ENCODE results near the gene PARD3. TPM values are rescaled to one million over a fixed set of nuclear protein-coding genes. Genes with fewer than 3 reads are reported as not detected.

The PARD3 gene
- total RNA-seq, 1 donor from 2014 or later: 34.1 TPM

DNA sequence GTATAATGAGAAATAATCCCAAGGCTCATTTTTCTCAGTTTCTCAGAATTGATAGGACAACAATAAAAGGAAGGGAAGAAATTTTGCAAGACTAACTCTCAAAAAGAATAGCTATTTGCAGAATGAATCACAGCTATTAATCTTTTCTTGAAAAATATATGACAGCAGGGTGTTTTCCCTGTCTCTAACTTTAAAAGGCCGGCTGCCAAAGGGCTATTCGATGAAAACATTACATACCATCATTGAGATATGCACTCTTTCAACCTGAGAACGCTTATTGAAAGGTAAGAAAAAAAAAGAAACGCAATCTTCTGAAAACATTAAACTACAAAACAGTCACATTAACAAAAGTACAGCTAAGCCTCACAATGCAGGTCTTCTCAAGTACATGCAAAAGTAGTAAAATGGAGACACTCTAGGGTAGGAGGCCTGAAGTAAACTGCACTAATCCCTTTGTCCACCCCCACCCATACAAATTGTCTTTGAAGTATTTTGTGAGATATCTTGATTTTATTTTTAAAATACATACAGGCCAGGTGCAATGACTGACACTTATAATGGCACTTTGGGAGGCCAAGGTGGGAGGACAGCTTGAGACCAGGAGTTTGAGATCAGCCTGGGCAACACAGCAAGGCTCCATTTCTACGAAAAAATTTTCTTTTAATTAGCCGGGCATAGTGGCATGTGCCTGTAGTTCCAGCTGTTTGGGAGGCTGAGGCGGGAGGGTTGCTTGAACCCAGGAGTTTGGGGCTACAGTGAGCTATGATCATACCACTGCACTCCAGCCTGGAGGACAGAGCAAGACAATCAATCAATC is 83.0 kb downstream of the PARD3 start:
- TF ChIP-seq, protein P1, sequence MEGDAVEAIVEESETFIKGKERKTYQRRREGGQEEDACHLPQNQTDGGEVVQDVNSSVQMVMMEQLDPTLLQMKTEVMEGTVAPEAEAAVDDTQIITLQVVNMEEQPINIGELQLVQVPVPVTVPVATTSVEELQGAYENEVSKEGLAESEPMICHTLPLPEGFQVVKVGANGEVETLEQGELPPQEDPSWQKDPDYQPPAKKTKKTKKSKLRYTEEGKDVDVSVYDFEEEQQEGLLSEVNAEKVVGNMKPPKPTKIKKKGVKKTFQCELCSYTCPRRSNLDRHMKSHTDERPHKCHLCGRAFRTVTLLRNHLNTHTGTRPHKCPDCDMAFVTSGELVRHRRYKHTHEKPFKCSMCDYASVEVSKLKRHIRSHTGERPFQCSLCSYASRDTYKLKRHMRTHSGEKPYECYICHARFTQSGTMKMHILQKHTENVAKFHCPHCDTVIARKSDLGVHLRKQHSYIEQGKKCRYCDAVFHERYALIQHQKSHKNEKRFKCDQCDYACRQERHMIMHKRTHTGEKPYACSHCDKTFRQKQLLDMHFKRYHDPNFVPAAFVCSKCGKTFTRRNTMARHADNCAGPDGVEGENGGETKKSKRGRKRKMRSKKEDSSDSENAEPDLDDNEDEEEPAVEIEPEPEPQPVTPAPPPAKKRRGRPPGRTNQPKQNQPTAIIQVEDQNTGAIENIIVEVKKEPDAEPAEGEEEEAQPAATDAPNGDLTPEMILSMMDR (IDR thresholded peaks at IDR 0.05): no peak
- no peaks in the 10 kb centered on the region for H3K36me3 ChIP-seq
- peaks cover 28% of the 10 kb centered on the region for H3K4me1 ChIP-seq
- no peak overlapping the region for H3K27ac ChIP-seq
- no peak overlapping the region for H3K4me3 ChIP-seq
- no peak for ATAC-seq
- H3K9me3 ChIP-seq: no peaks in the 10 kb centered on the region
- H3K27me3 ChIP-seq (ENCODE audit: low read depth): no peaks in the 10 kb centered on the region
- intact Hi-C loops (cut with DNase I): no loop called here
- DNase-seq: no peak

DNA sequence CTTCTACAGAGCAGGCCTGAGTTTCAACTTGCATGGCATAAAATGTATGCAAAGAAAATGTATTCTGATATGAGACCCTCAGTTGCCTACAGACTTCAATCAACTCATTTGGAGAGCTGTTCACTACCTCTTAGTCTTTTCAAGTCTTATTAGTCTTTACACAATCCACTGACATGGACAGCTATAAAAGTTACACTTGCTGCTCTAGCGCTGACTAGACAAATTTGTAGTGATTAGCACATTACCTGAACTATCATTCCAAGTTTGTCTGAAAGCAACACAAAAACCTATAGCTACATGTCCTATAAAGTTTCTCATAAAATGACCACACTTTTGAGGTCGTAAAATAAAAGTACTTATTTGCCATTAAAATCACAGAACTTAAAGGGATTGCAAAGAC is 83.9 kb downstream of the PARD3 start:
- intact Hi-C loops (cut with DNase I): no loop called here
- H3K27ac ChIP-seq: no peak overlapping the region
- H3K27me3 ChIP-seq (ENCODE audit: low read depth): no peaks in the 10 kb centered on the region
- no peak for DNase-seq
- ATAC-seq: no peak
- H3K4me3 ChIP-seq: no peak overlapping the region
- H3K4me1 ChIP-seq: peaks cover 37% of the 10 kb centered on the region
- TF ChIP-seq, protein P1 (IDR thresholded peaks at IDR 0.05): no peak
- H3K36me3 ChIP-seq: no peaks in the 10 kb centered on the region
- H3K9me3 ChIP-seq: no peaks in the 10 kb centered on the region

DNA sequence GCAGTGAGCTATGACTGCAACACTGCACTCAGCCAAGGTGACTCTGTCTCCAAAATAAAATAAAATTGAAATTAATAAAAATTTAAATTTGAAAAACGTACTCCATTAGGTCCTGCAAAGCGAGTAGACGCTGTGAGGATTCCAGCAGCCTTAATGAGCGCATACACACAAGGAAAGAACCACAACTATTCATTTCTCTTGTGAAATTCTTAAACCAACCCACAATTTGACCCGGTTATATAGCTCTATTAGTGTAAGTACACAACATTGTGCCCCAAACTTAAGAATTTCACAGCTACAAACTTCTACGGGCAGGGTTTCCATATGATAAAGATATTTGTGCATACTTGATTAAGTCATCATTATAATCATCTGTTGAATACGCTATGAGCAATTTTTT is 84.4 kb downstream of the PARD3 start:
- TF ChIP-seq, protein P1 (IDR thresholded peaks at IDR 0.05): no peak
- Histone ChIP-seq H3K4me1 (peaks cover 41% of the 10 kb centered on the region), H3K36me3 (no peaks in the 10 kb centered on the region), H3K27ac (no peak overlapping the region), H3K27me3 (ENCODE audit: low read depth) (no peaks in the 10 kb centered on the region), H3K4me3 (no peak overlapping the region), H3K9me3 (no peaks in the 10 kb centered on the region)
- ATAC-seq: no peak
- intact Hi-C loops (cut with DNase I): no loop called here
- DNase-seq: no peak

DNA sequence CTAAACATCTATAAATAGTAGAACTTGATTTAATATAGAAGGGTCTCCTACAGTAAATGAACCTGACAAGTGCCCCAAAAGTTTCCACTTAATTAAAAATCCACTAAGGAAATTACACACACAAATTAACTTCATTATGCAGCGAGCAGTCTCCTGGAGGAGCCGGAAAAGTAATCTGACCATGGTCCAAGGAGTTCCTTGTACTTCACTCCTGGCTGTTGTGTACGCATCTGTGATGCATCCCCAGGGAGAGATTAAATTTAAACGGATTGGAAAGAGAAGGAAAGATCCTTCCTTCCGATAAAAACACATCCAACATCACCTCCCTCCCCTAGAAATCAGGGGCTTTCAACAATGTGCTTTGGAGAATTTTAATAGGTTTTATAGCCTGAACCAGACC is 85.5 kb downstream of the PARD3 start:
- intact Hi-C loops (cut with DNase I): no loop called here
- H3K27ac ChIP-seq: no peak overlapping the region
- no peaks in the 10 kb centered on the region for H3K36me3 ChIP-seq
- H3K9me3 ChIP-seq: no peaks in the 10 kb centered on the region
- H3K27me3 ChIP-seq (ENCODE audit: low read depth): no peaks in the 10 kb centered on the region
- TF ChIP-seq, protein P1 (IDR thresholded peaks at IDR 0.05): no peak
- peaks cover 42% of the 10 kb centered on the region for H3K4me1 ChIP-seq
- DNase-seq: no peak
- H3K4me3 ChIP-seq: no peak overlapping the region
- ATAC-seq: no peak

DNA sequence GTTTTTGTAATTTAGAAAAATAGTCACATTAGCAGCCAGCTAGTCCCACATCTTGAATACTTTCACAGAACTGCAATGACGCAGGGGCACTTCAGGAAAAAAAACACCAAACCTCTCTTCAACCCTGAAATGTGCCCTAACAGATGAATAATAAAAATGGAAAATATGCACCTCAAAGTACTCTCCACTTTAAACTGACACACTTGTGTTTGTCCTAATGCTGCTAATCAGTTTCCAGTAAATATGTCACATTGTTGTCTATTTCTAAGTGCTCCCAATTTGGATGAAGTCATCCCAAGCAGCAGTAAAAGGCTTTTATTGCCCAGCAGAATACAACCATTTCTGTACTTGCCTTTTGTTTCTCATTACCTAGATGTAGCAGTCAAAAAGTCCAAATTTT is 86.7 kb downstream of the PARD3 start:
- DNase-seq: no peak
- peak in 1 of 2 donors; percentile 84 for ATAC-seq
- intact Hi-C loops (cut with DNase I): no loop called here
- H3K27me3 ChIP-seq (ENCODE audit: low read depth): no peaks in the 10 kb centered on the region
- peak overlapping the region; percentile 47 for H3K27ac ChIP-seq
- no peak overlapping the region for H3K4me3 ChIP-seq
- peaks cover 54% of the 10 kb centered on the region for H3K4me1 ChIP-seq
- no peaks in the 10 kb centered on the region for H3K9me3 ChIP-seq
- TF ChIP-seq, protein P1 (IDR thresholded peaks at IDR 0.05): no peak
- H3K36me3 ChIP-seq: no peaks in the 10 kb centered on the region

Measured in lower lobe of right lung (tissue), 2 donors.